K562 (cell line): ENCODE measurements around the gene HHIPL1. TPM values are rescaled to one million over a fixed set of nuclear protein-coding genes. Genes with fewer than 3 reads are reported as not detected.
A peak's percentile ranks its signal among the peaks of the same experiment; 100 is the strongest.

ENCODE experiments used
- ATAC-seq: fragments of 200-7000 bp; cut with Tn5 transposase; 3 replicates; pipeline ENCODE4 v1.9.1; 2020; ENCODE audit warnings: moderate library complexity
- BruUV-seq: library from RNA; stranded (reverse); fragments of 400-500 nt; replicated peaks from 2 replicates; lab custom pipeline; 2021; lab: Mats Ljungman, UMichigan
- CTCF ChIA-PET: fragments of 300-600 bp; formaldehyde crosslinking; extraction: SDS; loops from one replicate; lab custom pipeline; 2021; ENCODE audit warnings: low intra/inter-chr PET ratio; lab: Yijun Ruan, JAX
- POLR2A ChIA-PET: fragments of 300-600, 350-650 bp; sonication (Branson Sonifier 250); formaldehyde crosslinking; extraction: SDS; loops from one replicate; lab custom pipeline; 2021; ENCODE audit warnings: antibody characterized with exemption, inconsistent platforms; lab: Yijun Ruan, JAX
- DNase-seq, 4 experiments: peaks; one replicate each; pipeline versions ENCODE4 v3.0.0 to v3.0.0-alpha.2; 2011 to 2018; ENCODE audit warnings: low spot score in 3 of 4, mixed read lengths in 3 of 4; ENCODE audit errors: extremely low read depth in 1 of 4
- FAIRE-seq: peaks from 2 replicates; lab custom pipeline; 2011; peaks lifted over from hg19 to GRCh38; lab: Jason Lieb, UNC
- H2AFZ ChIP-seq: 2 replicates; pipeline ENCODE4 v1.6.0; 2011; ENCODE audit warnings: low read depth, low read length, control low read depth, inconsistent platforms
- H3K27ac ChIP-seq: fragments of 200-600 bp; 3 replicates; pipeline ENCODE4 v1.8.0; 2011; ENCODE audit warnings: low read depth, mild to moderate bottlenecking, control low read depth, inconsistent platforms, low read length, moderate library complexity, mixed read lengths; ENCODE audit errors: extremely low read depth
- H3K27me3 ChIP-seq, 2 experiments: fragments of 300-600 bp in 1 of 2; 2 replicates in 1 of 2; 3 replicates in 1 of 2; pipeline versions ENCODE4 v1.6.0 to v1.8.0; 2011; ENCODE audit warnings: inconsistent platforms in 2 of 2, low read length in 2 of 2, mild to moderate bottlenecking in 1 of 2, mixed read lengths in 1 of 2, moderate library complexity in 1 of 2; ENCODE audit not compliant: control insufficient read depth in 2 of 2, insufficient read depth in 2 of 2
- H3K36me3 ChIP-seq: fragments of 300-600 bp; 3 replicates; pipeline ENCODE4 v1.8.0; 2011; ENCODE audit warnings: mild to moderate bottlenecking, low read length, inconsistent platforms; ENCODE audit not compliant: control insufficient read depth, insufficient read depth
- H3K4me1 ChIP-seq, 2 experiments: fragments of 200-600 bp in 1 of 2; replicated peaks in 1 of 2; 2 replicates in 1 of 2; 3 replicates in 1 of 2; pipeline versions ENCODE4 v1.5.1 to v1.8.0; 2011; ENCODE audit warnings: inconsistent platforms in 2 of 2, low read length in 2 of 2, mild to moderate bottlenecking in 1 of 2, mixed read lengths in 1 of 2, moderate library complexity in 1 of 2; ENCODE audit not compliant: control insufficient read depth in 2 of 2, insufficient read depth in 2 of 2
- H3K4me2 ChIP-seq: 2 replicates; pipeline ENCODE4 v1.6.1; 2011; ENCODE audit warnings: low read length, control low read depth, inconsistent platforms, mixed read lengths; ENCODE audit not compliant: insufficient read depth
- H3K4me3 ChIP-seq: fragments of 200-600 bp; sonication (generic), shearing (Covaris generic); 2 replicates; pipeline ENCODE4 v1.5.1; 2016; ENCODE audit warnings: control low read depth, inconsistent platforms
- H3K79me2 ChIP-seq: fragments of 200-600 bp; 3 replicates; pipeline ENCODE4 v1.8.0; 2011; ENCODE audit warnings: low read length, inconsistent platforms; ENCODE audit not compliant: control insufficient read depth, insufficient read depth
- H3K9ac ChIP-seq, 2 experiments: 2 replicates each; pipeline versions ENCODE4 v1.6.0 to v1.6.1; 2011; ENCODE audit warnings: low read depth in 2 of 2, low read length in 2 of 2, control low read depth in 1 of 2, inconsistent platforms in 1 of 2, mild to moderate bottlenecking in 1 of 2, mixed read lengths in 1 of 2; ENCODE audit not compliant: insufficient read depth in 1 of 2
- H3K9me1 ChIP-seq: one replicate; pipeline ENCODE4 v1.6.0; 2011; ENCODE audit warnings: inconsistent platforms, mild to moderate bottlenecking, low read length, moderate library complexity; ENCODE audit not compliant: control insufficient read depth, insufficient read depth
- H3K9me3 ChIP-seq: replicated peaks from 2 replicates; pipeline ENCODE4 v1.5.1; 2011; ENCODE audit warnings: low read depth, low read length, inconsistent platforms; ENCODE audit not compliant: control insufficient read depth, insufficient read depth
- H4K20me1 ChIP-seq: replicated peaks from 2 replicates; pipeline ENCODE4 v1.6.1; 2011; ENCODE audit warnings: low read length, inconsistent platforms, mixed read lengths; ENCODE audit not compliant: control insufficient read depth, insufficient read depth
- PHF21A ChIP-seq: fragments of 450-650 bp; IDR thresholded peaks from 2 replicates; pipeline ENCODE4 v1.6.1; 2017; ENCODE audit warnings: low read depth, borderline replicate concordance
- RBM25 ChIP-seq: fragments of 200-400 bp; formaldehyde crosslinking; IDR thresholded peaks from 2 replicates; pipeline ENCODE4 v1.6.1; 2018; ENCODE audit warnings: low read length, low read depth, moderate library complexity; ENCODE audit not compliant: severe bottlenecking
- ZFP36 ChIP-seq: fragments of 150-350 bp; IDR thresholded peaks from 2 replicates; pipeline ENCODE4 v1.6.1; 2018; ENCODE audit warnings: low read length, low read depth; ENCODE audit not compliant: partially characterized antibody
- WGBS: fragments of 100-300 bp; shearing (Covaris generic); methylation state at CpG from one replicate; pipeline ENCODE4 v1.1.6; 2016; ENCODE audit warnings: low coverage, mixed read lengths; ENCODE audit not compliant: insufficient coverage; ENCODE audit errors: missing lambda C conversion rate; 5-methylcytosine and 5-hydroxymethylcytosine counted together
- in situ Hi-C: fragments of 300-500 bp; cut with MboI; formaldehyde crosslinking; loops from 4 replicates; pipeline ENCODE4 v1.15.0; 2018; ENCODE audit warnings: inconsistent platforms, mixed read lengths
- intact Hi-C: fragments of 100-400 bp; cut with micrococcal nuclease; formaldehyde crosslinking; loops from 2 replicates; pipeline ENCODE4 v1.14.2; 2022
- polyA plus RNA-seq, 8 experiments: library from polyadenylated mRNA; depleted of rRNA in 4 of 8; stranded (reverse) in 5 of 8; unstranded in 3 of 8; fragments of >200 nt; fragmentation: Nextera tagmentation in 2 of 8; fragmentation: Illumina TruSeq in 1 of 8; extraction: Ambion mirVana in 2 of 8; extraction: Trizol in 1 of 8; gene quantifications; 2 replicates each; pipeline versions ENCODE4 v1.2.1 to v1.2.3, GENCODE V29; 2011 to 2014; ENCODE audit warnings: inconsistent platforms in 1 of 8, missing spikeins in 1 of 8
- total RNA-seq, 7 experiments: library from RNA; depleted of rRNA in 6 of 7; stranded (reverse); fragments of >200 nt in 6 of 7; fragmentation: Illumina TruSeq in 2 of 7; extraction: Trizol in 2 of 7; gene quantifications; 2 replicates each; pipeline versions ENCODE4 v1.2.1 to v1.2.3, GENCODE V29; 2011 to 2021; ENCODE audit warnings: low replicate concordance in 1 of 7
- TF ChIP-seq, protein P1 (sequence below): fragments of 450-650 bp; formaldehyde crosslinking; IDR thresholded peaks from 2 replicates; pipeline ENCODE4 v1.4.0; 2020; ENCODE audit warnings: mild to moderate bottlenecking, mixed read lengths

The HHIPL1 gene
- total and polyA plus RNA-seq, 9 of the 15 experiments (the other 6 are each of a cell fraction or from before 2014, with no cell fraction given) = not detected

DNA sequence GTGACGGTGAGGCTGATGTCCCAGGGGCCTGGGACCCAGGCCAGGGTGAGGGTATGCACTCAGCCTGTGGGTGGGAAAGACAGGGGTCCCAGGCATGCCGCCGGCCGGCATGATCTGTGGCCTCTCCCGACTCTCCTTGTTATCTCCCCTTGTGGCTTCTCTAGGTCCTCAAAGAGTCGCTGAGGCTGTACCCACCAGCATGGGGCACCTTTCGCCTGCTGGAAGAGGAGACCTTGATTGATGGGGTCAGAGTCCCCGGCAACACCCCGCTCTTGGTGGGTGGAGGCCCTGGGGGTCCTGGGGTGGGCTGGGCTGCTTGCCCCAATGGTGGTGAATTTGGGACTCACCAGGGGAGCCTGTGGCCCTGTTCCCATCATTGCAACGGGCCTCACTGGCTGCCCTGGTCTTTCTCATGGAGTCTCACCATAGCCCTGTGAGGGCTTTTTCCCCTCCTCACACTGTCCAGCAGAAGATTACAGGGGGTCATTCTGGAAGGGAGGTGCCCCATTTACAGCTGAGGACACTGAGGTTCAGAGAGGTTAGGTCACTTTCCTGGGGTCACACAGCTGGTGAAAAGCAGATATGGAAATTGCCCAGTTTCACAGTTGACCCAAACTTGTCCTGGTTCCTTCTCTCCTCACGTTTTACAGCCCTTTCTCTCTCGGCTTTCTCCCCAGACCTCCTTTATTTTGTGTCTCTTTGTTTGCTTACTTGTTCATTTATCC is 77.0 kb downstream of the HHIPL1 start:
- no peak overlapping the region for H3K9ac ChIP-seq
- intact Hi-C loops (no loop called here), in situ Hi-C loops (loop anchor here (10.0 kb wide), 1 partner anchor 163 kb away; no protein-coding TSS in a partner anchor)
- ATAC-seq (no peak), DNase-seq (no peak), FAIRE-seq (no peak)
- peak; percentile 78 for TF ChIP-seq RBM25
- TF ChIP-seq, protein P1, sequence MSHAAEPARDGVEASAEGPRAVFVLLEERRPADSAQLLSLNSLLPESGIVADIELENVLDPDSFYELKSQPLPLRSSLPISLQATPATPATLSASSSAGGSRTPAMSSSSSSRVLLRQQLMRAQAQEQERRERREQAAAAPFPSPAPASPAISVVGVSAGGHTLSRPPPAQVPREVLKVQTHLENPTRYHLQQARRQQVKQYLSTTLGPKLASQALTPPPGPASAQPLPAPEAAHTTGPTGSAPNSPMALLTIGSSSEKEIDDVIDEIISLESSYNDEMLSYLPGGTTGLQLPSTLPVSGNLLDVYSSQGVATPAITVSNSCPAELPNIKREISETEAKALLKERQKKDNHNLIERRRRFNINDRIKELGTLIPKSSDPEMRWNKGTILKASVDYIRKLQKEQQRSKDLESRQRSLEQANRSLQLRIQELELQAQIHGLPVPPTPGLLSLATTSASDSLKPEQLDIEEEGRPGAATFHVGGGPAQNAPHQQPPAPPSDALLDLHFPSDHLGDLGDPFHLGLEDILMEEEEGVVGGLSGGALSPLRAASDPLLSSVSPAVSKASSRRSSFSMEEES (CRISPR knock-in tag) = peak; percentile 62; the same call in 1 of the 2 replicates
- TF ChIP-seq ZFP36 = peak; percentile 38
- TF ChIP-seq PHF21A = no peak
- no peaks in the 10 kb centered on the region for H3K36me3 ChIP-seq
- H4K20me1 ChIP-seq = 0 out of 2 replicates have a peak, but pooled peaks cover 4% of the 10 kb centered on the region
- BruUV-seq = no TSS peak
- H2AFZ ChIP-seq = no peak overlapping the region
- H3K9me3 ChIP-seq = no peaks in the 10 kb centered on the region
- no peaks in the 10 kb centered on the region for H3K79me2 ChIP-seq
- H3K27me3 ChIP-seq = peaks cover 0 to 49% of the 10 kb centered on the region in 2 experiments; a peak in 3 of 5 replicates
- WGBS = 0% methylated on average over 9 of the region's 12 CpGs
- peaks cover 0 to 8% of the 10 kb centered on the region in 2 experiments; a peak in 2 of 5 replicates for H3K4me1 ChIP-seq
- no peaks in the 10 kb centered on the region for H3K9me1 ChIP-seq
- ChIA-PET CTCF (no interaction called here), POLR2A (no interaction called here)
- no peak overlapping the region for H3K27ac ChIP-seq
- no peak overlapping the region for H3K4me2 ChIP-seq
- H3K4me3 ChIP-seq = no peak overlapping the region
